ENCODE measurements around the gene PADI3.

PADI3 gene

DNA sequence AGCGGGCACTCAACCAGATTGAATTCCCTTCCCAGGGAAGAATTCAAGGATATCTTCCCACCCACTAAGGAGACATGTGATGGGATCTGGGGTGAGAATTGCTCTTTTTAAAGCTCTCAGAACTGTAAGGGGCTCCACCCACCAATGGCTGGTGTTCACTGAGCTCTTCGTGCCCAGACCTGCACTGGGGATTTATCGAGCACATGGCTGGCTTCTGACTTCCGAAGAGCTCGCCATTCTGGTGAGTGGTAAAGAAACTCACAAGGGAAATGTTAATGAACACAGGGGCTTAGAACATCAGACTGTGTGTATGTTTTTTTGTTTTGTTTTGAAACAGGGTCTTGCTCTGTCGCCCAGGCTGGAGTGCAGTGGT lies 9.8 kb downstream of the PADI3 start:
- TF ChIP-seq SIN3A (IDR thresholded peaks at IDR 0.05; ENCODE audit: borderline replicate concordance, insufficient read depth, low read length) (no peak), FOXP2 (optimal IDR thresholded peaks at IDR 0.05; ENCODE audit: borderline replicate concordance, extremely low read depth, extremely low read length, insufficient read depth) (no peak), REST (IDR thresholded peaks at IDR 0.05; ENCODE audit: insufficient read depth in 1 of 2, low read depth in 2 of 2, low read length in 2 of 2) (no peak), POLR2AphosphoS5 (IDR thresholded peaks at IDR 0.05; ENCODE audit: low read depth, low read length) (no peak), TAF1 (IDR thresholded peaks at IDR 0.05; ENCODE audit: borderline replicate concordance, insufficient read depth, low read length) (no peak)

GRCh38 chr1:17259233-17259873 lies 10.5 kb downstream of the PADI3 start:
- no peak for TF ChIP-seq POLR2AphosphoS5 (IDR thresholded peaks at IDR 0.05; ENCODE audit: low read depth, low read length)
- no peak for TF ChIP-seq REST (IDR thresholded peaks at IDR 0.05; ENCODE audit: insufficient read depth in 1 of 2, low read depth in 2 of 2, low read length in 2 of 2)
- no peak for TF ChIP-seq SIN3A (IDR thresholded peaks at IDR 0.05; ENCODE audit: borderline replicate concordance, insufficient read depth, low read length)
- TF ChIP-seq FOXP2 (optimal IDR thresholded peaks at IDR 0.05; ENCODE audit: borderline replicate concordance, extremely low read depth, extremely low read length, insufficient read depth) = no peak
- TF ChIP-seq TAF1 (IDR thresholded peaks at IDR 0.05; ENCODE audit: borderline replicate concordance, insufficient read depth, low read length) = no peak

GRCh38 chr1:17260264-17260663 lies 11.4 kb downstream of the PADI3 start:
- no peak for TF ChIP-seq REST (IDR thresholded peaks at IDR 0.05; ENCODE audit: insufficient read depth in 1 of 2, low read depth in 2 of 2, low read length in 2 of 2)
- no peak for TF ChIP-seq SIN3A (IDR thresholded peaks at IDR 0.05; ENCODE audit: borderline replicate concordance, insufficient read depth, low read length)
- no peak for TF ChIP-seq FOXP2 (optimal IDR thresholded peaks at IDR 0.05; ENCODE audit: borderline replicate concordance, extremely low read depth, extremely low read length, insufficient read depth)
- TF ChIP-seq POLR2AphosphoS5 (IDR thresholded peaks at IDR 0.05; ENCODE audit: low read depth, low read length) = no peak
- TF ChIP-seq TAF1 (IDR thresholded peaks at IDR 0.05; ENCODE audit: borderline replicate concordance, insufficient read depth, low read length) = no peak

- TF ChIP-seq POLR2AphosphoS5 (IDR thresholded peaks at IDR 0.05; ENCODE audit: low read depth, low read length) (no peak), REST (IDR thresholded peaks at IDR 0.05; ENCODE audit: insufficient read depth in 1 of 2, low read depth in 2 of 2, low read length in 2 of 2) (no peak), SIN3A (IDR thresholded peaks at IDR 0.05; ENCODE audit: borderline replicate concordance, insufficient read depth, low read length) (no peak), FOXP2 (optimal IDR thresholded peaks at IDR 0.05; ENCODE audit: borderline replicate concordance, extremely low read depth, extremely low read length, insufficient read depth) (no peak), TAF1 (IDR thresholded peaks at IDR 0.05; ENCODE audit: borderline replicate concordance, insufficient read depth, low read length) (no peak)
Observed at GRCh38 chr1:17260738-17261137, 11.8 kb downstream of the PADI3 start.

Measured in PFSK-1 (cell line).